Thyroid gland (tissue), 4 donors: ENCODE data around the gene POU4F1. TPM values are rescaled to one million over a fixed set of nuclear protein-coding genes. Genes with fewer than 3 reads are reported as not detected.

Experiments used
- DNase-seq, 2 donors: peaks; one replicate each; pipeline ENCODE4 v3.0.0-alpha.2; 2019
- H3K27ac ChIP-seq, 3 donors: fragments of 200-600 bp; sonication (generic); 1 replicate in 2 of 3; 2 replicates in 1 of 3; pipeline ENCODE4 v1.5.1; 2016 to 2019; ENCODE audit warnings: mild to moderate bottlenecking in 1 of 3, moderate library complexity in 1 of 3
- H3K27me3 ChIP-seq: fragments of 200-600 bp; sonication (generic); one replicate; pipeline ENCODE4 v1.5.1; 2019
- H3K36me3 ChIP-seq, 2 donors: fragments of 200-600 bp; sonication (generic); one replicate each; pipeline ENCODE4 v1.5.1; 2016 to 2019
- H3K4me1 ChIP-seq, 2 donors: fragments of 200-600 bp; sonication (generic); one replicate each; pipeline ENCODE4 v1.5.1; 2017 to 2019
- H3K4me3 ChIP-seq, 3 donors: fragments of 200-600 bp; sonication (generic); replicated peaks in 1 of 3; 1 replicate in 2 of 3; 2 replicates in 1 of 3; pipeline ENCODE4 v1.5.1; 2016; ENCODE audit warnings: mild to moderate bottlenecking in 1 of 3
- H3K9me3 ChIP-seq: fragments of 200-600 bp; sonication (generic); one replicate; pipeline ENCODE4 v1.5.1; 2017
- POLR2A ChIP-seq, 2 donors: fragments of 450-650 bp; IDR thresholded peaks; one replicate each; pipeline ENCODE4 v1.6.1; 2017; ENCODE audit warnings: antibody characterized with exemption in 2 of 2, mild to moderate bottlenecking in 2 of 2, moderate library complexity in 1 of 2
- WGBS, 2 donors: methylation state at CpG; one replicate each; pipeline ENCODE4 v1.1.5; 2017; 5-methylcytosine and 5-hydroxymethylcytosine counted together
- intact Hi-C: fragments of 100-400 bp; cut with DNase I; formaldehyde crosslinking; loops from one replicate; pipeline ENCODE4 v1.15.1; 2023
- total RNA-seq, 4 donors: library from RNA; depleted of rRNA; stranded (reverse); fragments of >200 nt; gene quantifications; one replicate each; pipeline ENCODE4 v1.2.3, GENCODE V29; 2016
- TF ChIP-seq, protein P1 (sequence below), 6 experiments: fragments of 200-600 bp in 3 of 6; fragments of 450-650 bp in 3 of 6; sonication (generic) in 3 of 6; IDR thresholded peaks; one replicate each; pipeline ENCODE4 v1.5.1; 2016 to 2019; ENCODE audit warnings: antibody characterized with exemption in 6 of 6, mild to moderate bottlenecking in 2 of 6, inconsistent platforms in 1 of 6, moderate library complexity in 1 of 6

Gene POU4F1
- total RNA-seq, 4 donors from 2014 or later = not detected

GRCh38 chr13:78625384-78625783, 22.0 kb upstream of the POU4F1 start:
- Histone ChIP-seq H3K27me3 (no peaks in the 10 kb centered on the region), H3K27ac (no peak overlapping the region), H3K9me3 (no peaks in the 10 kb centered on the region), H3K36me3 (peaks cover 0 to 3% of the 10 kb centered on the region in 2 donors), H3K4me3 (no peak overlapping the region), H3K4me1 (no peaks in the 10 kb centered on the region)
- intact Hi-C loops = no loop called here
- WGBS, 2 donors = 95 to 98% methylated on average over 2 of the region's 2 CpGs
- no peak for TF ChIP-seq POLR2A (IDR thresholded peaks at IDR 0.05)
- TF ChIP-seq, protein P1, sequence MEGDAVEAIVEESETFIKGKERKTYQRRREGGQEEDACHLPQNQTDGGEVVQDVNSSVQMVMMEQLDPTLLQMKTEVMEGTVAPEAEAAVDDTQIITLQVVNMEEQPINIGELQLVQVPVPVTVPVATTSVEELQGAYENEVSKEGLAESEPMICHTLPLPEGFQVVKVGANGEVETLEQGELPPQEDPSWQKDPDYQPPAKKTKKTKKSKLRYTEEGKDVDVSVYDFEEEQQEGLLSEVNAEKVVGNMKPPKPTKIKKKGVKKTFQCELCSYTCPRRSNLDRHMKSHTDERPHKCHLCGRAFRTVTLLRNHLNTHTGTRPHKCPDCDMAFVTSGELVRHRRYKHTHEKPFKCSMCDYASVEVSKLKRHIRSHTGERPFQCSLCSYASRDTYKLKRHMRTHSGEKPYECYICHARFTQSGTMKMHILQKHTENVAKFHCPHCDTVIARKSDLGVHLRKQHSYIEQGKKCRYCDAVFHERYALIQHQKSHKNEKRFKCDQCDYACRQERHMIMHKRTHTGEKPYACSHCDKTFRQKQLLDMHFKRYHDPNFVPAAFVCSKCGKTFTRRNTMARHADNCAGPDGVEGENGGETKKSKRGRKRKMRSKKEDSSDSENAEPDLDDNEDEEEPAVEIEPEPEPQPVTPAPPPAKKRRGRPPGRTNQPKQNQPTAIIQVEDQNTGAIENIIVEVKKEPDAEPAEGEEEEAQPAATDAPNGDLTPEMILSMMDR (IDR thresholded peaks at IDR 0.05) = no peak
- DNase-seq = no peak

DNA sequence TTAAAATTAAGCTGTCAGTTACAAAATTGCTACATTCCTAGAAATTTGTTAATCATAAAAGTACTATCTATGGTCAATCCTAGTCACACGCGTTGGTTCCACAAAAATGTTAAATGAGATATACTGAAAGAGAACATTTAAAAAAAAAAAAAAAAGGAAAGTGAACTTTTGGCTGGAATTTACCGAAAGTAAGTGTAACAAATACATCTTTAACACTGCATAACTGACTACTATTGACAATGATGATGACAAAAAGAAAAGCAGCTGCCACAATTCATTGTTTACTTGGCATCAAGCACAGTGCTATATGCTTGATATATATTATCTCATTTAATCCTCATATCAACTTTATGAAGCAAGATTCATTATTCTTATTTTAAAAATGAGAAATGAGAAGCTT, 19.8 kb upstream of the POU4F1 start:
- Histone ChIP-seq H3K4me1 (no peaks in the 10 kb centered on the region), H3K36me3 (no peaks in the 10 kb centered on the region), H3K4me3 (no peak overlapping the region), H3K27ac (no peak overlapping the region), H3K27me3 (no peaks in the 10 kb centered on the region), H3K9me3 (no peaks in the 10 kb centered on the region)
- intact Hi-C loops = no loop called here
- WGBS, 2 donors = 94 to 97% methylated on average over 3 of the region's 3 CpGs
- no peak for DNase-seq
- no peak for TF ChIP-seq POLR2A (IDR thresholded peaks at IDR 0.05)
- TF ChIP-seq, protein P1 (IDR thresholded peaks at IDR 0.05) = no peak

- H3K36me3 ChIP-seq = peaks cover 0 to 2% of the 10 kb centered on the region in 2 donors
- H3K27ac ChIP-seq = no peak overlapping the region
- no peaks in the 10 kb centered on the region for H3K27me3 ChIP-seq
- H3K4me1 ChIP-seq = no peaks in the 10 kb centered on the region
- H3K4me3 ChIP-seq = no peak overlapping the region
- TF ChIP-seq POLR2A (IDR thresholded peaks at IDR 0.05) = no peak
- TF ChIP-seq, protein P1 (IDR thresholded peaks at IDR 0.05) = no peak
- intact Hi-C loops = no loop called here
- DNase-seq = no peak
- WGBS, 2 donors = 66 to 72% methylated on average over 2 of the region's 2 CpGs
- H3K9me3 ChIP-seq = no peaks in the 10 kb centered on the region
These were observed 17.7 kb upstream of the POU4F1 start for GRCh38 chr13:78620936-78621470.

DNA sequence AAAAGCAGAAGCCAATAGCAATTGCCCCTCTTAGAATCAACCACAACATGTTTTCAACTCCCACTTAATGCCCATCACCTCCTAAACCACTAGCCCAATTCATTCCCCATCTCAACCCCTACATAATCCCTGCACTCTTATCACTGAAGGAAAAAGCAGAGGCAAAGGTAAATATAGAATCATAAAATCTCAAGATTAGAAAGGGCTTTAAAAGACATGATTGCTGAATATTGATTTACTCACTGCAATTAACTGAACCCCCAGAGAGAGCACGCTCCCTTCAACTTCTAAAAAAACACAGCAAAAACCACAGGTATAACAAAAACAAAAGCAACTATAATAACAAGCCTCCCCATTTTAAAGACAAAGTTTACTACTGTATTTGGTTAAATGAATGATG, 15.1 kb upstream of the POU4F1 start:
- no peak for TF ChIP-seq POLR2A (IDR thresholded peaks at IDR 0.05)
- TF ChIP-seq, protein P1 (IDR thresholded peaks at IDR 0.05) = no peak
- Histone ChIP-seq H3K4me1 (no peaks in the 10 kb centered on the region), H3K27me3 (no peaks in the 10 kb centered on the region), H3K36me3 (peaks cover 0 to 4% of the 10 kb centered on the region in 2 donors), H3K27ac (no peak overlapping the region), H3K4me3 (no peak overlapping the region), H3K9me3 (no peaks in the 10 kb centered on the region)
- DNase-seq = no peak
- intact Hi-C loops = no loop called here
- WGBS, 2 donors = 100% methylated on average over 1 of the region's 1 CpG

DNA sequence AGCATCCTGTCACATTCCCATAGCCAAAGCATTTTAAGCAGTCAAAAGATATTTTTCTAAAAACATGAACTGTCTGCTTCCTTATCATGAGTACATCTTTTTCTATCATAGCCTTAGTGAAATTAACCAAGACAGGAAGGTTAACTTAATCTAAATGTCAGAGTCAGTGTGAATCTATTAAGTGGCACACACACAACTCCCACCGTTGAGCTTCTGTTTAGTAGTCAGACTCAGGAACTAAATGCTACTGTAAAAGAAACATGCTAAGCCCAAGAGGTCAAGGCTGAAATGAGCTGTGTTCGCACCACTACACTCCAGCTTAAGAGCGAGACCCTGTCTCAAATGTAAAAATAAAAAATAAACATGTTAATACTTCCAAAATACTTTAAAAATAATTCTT, 7.7 kb upstream of the POU4F1 start:
- Histone ChIP-seq H3K4me3 (no peak overlapping the region), H3K4me1 (peaks cover 18% of the 10 kb centered on the region in 2 donors), H3K36me3 (peaks cover 0 to 2% of the 10 kb centered on the region in 2 donors), H3K27ac (no peak overlapping the region), H3K27me3 (peaks cover 44% of the 10 kb centered on the region), H3K9me3 (no peaks in the 10 kb centered on the region)
- TF ChIP-seq, protein P1 (IDR thresholded peaks at IDR 0.05) = no peak
- TF ChIP-seq POLR2A (IDR thresholded peaks at IDR 0.05) = no peak
- no peak for DNase-seq
- intact Hi-C loops = no loop called here
- 69 to 70% methylated on average over 3 of the region's 3 CpGs for WGBS, 2 donors
